ENCODE data around the gene RGS4.
A peak's percentile ranks its signal among the peaks of the same experiment; 100 is the strongest.

Gene RGS4

DNA sequence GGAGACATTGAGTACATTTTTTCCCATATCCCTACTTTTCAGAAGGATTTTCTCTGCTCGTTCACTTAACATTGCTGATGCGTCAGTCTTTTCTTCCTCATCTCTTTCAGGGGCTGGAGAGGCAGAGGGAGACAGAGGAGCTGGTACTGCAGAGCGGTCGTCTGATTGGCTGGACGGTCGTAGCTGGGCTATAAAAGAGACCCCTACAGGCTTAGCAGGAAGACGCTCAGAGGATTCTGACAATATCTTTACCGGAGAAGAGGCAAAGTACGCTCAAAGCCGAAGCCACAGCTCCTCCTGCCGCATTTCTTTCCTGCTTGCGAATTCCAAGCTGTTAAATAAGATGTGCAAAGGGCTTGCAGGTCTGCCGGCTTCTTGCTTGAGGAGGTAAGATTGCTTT is at the start of gene RGS4:
RGS4 (plus strand) TSS at position 220 of the 400 bp plus-strand sequence; CDS start at position 344, 124 bp downstream.
- DNase-seq = peak; percentile 96

GRCh38 chr1:163022129-163022528 is 47.0 kb upstream of the RGS4 start:
- no peak for DNase-seq

DNA sequence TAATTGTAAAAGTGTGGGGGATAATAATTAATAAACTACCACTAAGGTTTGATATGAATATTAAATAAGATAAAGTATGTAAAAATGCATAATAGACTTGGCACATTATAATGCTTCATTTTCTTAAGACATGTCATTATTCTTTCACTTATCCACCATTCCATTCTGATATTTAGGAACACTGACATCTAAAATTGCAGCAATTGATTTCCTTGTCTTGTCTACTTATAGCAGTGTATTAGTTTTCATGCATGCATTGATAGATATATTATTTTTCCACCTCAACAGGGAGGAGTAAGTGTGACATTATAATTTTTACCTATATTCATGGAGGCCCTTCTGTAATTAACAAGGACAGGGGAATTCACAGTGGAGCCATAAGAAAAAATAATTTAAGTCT is 41.6 kb upstream of the RGS4 start:
- DNase-seq = no peak

DNA sequence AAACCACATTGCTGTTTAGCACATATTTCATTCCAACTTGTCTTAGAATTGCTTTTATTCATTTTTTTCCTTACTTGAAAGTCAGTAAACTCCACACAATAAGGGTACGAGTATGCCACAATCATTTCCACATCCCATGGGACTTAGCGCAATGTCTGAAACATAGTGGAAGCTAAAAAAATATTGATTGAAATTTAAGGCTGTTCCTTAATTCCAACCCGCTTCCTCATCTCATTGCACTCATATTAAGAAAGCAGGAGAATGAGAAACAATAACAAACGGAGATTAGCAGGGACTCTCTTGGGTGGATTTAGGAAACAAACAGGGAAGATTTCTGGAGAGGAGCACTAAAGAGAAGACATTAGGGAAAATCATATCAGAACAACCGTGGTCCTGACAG is 39.3 kb upstream of the RGS4 start:
- no peak for DNase-seq

DNA sequence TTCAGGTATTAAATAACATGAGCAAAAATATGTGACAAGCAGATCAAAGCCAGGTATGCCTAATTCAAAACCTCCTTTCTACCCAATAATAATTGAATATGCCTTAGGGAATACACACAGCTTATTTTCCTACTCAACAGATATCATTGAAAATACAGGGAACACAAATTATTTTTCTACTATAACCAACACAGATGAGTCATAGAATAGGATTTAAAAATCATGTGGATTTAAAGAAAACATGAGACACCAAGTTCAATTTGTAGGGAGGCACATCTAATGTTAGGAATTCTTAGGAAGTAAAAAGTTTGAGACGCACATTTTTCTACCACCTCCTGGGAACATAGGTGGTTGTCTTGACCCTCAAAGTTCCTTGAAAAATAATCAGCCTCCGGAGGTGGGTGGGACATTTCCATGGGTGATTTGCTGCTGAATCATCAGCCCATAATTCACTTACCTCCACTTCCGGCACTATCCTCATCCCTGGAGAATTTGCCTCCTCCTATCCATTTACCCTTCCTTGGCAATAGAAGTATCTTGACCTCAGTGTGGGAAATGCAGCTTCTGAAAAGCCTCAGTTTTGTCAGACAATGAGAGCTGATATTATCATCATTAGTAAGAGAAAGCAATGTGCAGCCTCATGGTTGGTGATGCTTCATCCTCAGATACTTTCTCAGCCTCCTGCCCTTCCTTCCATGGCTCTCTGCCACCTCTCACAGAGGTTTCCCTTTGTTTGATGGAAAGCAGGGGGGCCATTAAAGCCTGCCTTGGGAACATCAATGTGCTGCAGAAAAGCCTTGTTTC is 33.5 kb upstream of the RGS4 start:
- peak; percentile 96 for DNase-seq

DNA sequence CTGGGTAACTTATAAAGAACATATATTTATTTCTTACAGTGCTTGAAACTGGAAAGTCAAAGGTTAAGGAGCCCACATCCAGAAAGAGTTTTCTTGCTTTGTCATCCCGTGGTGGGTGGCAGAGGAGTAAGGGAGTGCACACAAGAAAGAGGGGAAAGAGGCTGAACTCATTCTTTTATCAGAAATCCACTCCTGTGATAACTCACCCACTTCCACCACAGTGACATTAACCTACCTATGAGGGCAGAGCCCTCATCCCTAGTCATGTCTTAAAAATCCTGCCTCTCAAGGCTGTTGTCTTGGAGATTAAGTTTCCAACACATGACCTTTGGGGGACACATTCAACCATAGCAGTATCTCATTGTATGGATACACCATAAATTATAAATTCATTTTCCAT is 32.5 kb upstream of the RGS4 start:
- peak; percentile 22 for DNase-seq

DNA sequence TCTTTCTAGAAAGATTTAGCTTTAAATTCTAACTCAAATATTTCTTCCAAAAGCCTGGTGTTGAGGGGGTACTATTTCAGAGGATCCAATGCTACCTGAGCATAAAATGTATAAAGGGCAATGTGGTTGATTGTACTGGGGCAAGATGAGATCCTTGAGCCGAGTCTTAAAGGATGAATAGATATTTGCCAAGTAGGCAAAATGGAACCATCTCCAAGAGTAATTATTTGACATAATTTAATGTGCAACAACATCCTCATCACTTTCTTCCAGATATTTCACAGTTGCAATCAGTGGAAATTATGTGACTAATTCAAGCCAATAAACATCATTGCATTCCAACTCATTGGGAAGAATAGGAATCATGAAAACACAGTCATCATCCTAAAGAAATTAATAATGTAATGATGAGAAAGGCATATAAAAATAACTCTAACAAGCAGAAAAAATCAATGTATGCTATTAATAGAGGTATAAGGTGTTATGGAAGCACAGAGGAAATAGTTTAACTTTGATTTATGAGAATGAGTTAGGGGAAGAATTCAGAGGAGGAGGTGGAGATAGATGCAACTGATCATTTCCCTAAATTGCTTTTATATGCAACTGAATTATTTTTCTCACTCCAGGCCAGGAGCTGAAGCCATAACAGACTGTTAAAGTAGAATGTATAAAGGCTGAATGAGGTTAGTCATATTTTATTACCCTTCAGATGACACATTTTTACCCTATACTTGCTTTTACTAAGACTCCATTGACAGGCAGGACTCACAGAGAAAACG is 30.0 kb upstream of the RGS4 start:
- DNase-seq = no peak

GRCh38 chr1:163039707-163040093 is 29.5 kb upstream of the RGS4 start:
- no peak for DNase-seq

DNA sequence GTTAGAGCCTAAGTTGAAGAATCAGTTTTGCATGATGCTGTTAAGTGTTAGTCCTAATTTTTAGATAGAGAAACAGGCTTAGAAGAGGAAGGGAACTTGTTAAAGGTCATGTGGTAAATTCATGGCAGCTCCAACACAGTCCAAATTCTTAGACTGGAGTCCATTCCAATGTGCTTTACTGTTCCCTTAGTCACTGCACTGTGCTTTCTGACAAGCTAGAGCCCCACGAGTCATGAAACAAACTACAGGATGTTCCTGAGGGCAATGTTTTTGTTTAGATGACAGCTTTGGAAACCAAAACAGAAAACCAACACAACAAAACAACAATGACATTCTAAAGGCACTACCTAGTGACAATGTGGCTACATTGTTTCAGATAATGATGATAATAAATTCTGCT is 23.1 kb upstream of the RGS4 start:
- DNase-seq = peak; percentile 45

DNA sequence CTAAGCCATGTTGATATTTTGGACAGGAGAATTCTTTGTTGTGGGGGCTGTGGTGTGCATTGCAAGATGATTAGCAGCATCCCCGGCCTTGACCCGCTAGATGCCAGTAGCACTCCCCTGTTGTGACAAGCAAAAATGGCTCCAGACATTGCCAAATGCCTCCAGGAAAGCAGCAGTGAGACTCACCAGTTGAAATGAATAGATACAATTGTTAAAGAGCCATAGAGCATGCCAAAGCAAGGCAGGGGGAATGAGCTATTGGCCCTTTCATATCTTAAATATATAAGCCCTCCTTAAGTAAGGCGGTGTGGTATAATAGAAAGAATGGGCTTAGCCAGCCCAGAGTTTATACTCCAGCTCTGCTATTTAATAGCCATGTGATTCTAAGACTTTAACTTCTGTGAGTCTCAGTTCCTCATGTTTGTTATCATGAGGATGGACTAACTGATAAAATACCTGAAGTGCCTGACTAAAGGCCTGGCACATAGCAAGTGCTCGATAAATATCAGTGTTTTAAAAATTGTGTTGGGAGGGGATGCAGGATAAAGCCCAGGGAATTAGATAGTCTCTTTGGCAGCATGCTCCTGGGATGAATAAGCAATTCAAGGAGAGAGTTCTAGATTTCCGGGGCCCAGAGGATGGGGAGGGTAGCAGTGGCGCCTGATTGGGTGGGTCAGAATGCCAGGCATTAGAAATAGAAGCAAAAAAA is 21.1 kb upstream of the RGS4 start:
- DNase-seq = no peak

- DNase-seq = no peak
Measured at GRCh38 chr1:163048869-163049268, 20.3 kb upstream of the RGS4 start.

GRCh38 chr1:163049296-163049695 is 19.9 kb upstream of the RGS4 start:
- no peak for DNase-seq

DNA sequence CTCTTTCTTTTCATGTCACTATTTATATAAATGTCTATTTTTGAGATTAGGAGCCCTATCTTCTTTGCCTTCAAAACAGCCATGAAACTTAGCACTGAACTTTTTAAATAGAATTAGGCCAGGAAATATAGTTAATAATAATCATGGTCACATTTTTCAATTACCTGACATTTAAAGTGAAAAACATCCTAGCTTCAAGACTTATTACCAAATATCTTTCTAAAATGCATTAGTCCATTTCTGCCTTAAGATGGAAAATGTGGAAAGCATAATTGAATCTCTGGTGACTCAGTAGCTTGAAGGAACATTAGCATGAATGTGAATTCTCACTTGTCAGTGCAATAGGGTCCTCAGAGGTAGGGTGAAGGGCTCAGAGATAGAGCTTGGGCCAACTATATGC is 18.7 kb upstream of the RGS4 start:
- no peak for DNase-seq

DNA sequence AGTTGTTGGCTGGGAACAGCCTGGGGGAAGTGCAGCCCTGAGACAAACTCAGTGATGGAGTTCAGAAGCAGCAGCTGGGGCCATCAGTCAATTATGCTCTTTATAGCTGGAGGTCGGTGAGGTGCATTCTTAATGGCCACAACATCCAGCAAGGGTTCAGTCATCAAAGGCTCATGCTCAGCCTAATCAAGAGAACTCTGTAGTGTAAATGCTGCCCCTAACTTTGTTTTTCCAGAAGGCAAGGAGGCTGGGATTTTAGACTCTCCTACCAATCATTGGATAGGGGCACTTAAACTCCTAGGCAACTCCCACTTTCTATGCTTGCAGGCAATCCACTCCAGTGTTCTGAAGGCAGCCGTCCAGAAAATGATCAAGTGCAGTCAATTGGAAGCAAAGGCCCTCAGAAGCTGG is 15.0 kb upstream of the RGS4 start:
- DNase-seq = no peak

DNA sequence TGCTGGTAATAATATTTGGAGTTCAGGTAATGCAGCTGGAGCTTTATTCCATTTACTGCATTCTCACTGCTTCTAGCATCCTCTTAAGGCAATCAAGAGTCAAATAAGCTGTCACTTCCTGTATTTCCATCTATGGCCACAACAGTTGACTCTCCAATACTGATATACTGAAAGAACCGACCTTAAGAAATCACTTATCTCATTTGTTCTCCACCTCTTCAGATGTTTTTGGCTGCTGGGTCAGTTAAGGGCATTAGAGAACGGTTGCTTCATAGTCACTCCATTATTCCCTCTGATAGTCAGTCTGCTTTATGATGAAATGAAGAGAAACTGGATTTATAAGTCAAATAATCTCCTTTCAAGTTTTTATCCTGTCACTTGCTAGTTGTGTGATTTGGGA is 14.2 kb upstream of the RGS4 start:
- no peak for DNase-seq

DNA sequence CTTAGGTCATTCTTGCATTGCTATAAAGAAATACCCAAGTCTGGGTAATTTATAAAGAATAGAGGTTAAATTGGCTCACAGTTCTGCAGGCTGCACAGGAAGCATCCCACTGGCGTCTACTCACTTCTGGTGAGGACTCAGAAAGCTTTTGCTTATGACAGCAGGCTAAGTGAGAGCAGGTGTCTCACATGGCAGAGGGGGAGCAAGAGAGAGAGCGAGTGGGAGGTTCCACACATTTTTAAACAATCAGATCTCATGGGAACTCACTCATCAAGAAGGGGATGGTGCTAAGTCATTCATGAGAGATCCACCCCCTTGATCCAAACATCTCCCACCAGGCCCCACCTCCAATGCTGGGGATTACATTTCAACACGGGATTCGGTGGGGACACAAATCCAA is 13.6 kb upstream of the RGS4 start:
- no peak for DNase-seq

- DNase-seq = peak; percentile 43
Measured at GRCh38 chr1:163056831-163057230, 12.3 kb upstream of the RGS4 start.

GRCh38 chr1:163060343-163061007 is 8.7 kb upstream of the RGS4 start:
- DNase-seq = no peak

- no peak for DNase-seq
Measured at GRCh38 chr1:163063143-163063542, 6.0 kb upstream of the RGS4 start.

- no peak for DNase-seq
Measured at GRCh38 chr1:163063610-163064009, 5.6 kb upstream of the RGS4 start.

DNA sequence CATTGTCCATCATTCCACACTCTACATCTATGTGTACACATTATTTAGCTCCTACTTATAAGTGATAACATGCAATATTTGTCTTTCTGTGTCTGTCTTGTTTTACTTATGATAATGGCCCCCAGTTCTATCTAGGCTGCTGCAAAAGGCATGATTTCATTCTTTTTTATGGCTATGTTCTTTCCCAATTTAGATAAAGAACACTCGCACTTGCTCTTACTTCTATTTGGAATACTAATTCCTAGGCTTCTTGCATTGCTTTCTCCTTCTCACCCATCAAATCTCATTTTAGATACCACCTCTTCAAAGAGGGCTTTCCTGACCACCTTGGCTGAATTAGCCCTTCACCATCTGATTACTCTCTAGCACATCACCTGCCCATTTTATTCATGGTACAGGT is 3.0 kb upstream of the RGS4 start:
- no peak for DNase-seq

DNA sequence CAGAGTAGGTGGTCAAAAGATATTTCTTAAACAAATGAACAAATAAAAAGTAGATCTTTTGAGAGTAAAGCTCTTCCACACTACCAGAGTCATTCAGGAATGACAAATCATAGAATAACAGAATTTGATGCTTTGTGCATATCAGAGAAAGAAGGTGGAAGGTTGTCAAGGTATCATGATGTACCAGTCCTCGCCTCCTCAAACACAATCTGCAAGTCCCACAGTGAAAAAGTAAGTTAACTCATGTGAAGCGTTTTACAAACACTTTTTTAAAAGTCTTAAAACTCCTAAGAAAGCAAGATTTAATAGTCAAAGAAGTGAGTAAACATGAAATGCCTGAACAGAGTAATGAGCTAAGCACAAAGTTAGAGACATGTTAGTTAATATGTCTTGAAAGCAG is 2.5 kb upstream of the RGS4 start:
- DNase-seq = no peak

GRCh38 chr1:163068716-163069115 is 445 bp upstream of the RGS4 start:
- DNase-seq = peak; percentile 21
